ENCODE measurements around the gene SOX8. TPM values are rescaled to one million over a fixed set of nuclear protein-coding genes. Genes with fewer than 3 reads are reported as not detected.

Gene SOX8
- total RNA-seq, 1 experiment from 2014 or later, result 5.2 TPM

GRCh38 chr16:939311-939710, 42.3 kb upstream of the SOX8 start (continued):
- TF ChIP-seq CTCF (IDR thresholded peaks at IDR 0.05 in 2 of 3, conservative IDR thresholded peaks at IDR 0.05 in 1 of 3; ENCODE audit: borderline replicate concordance in 1 of 3, insufficient read depth in 1 of 3, low read depth in 2 of 3, low read length in 2 of 3), result no peak
- no peak for TF ChIP-seq ZFX (IDR thresholded peaks at IDR 0.05)
- no peak for TF ChIP-seq SP1 (IDR thresholded peaks at IDR 0.05; ENCODE audit: low read depth)
- TF ChIP-seq EGR1 (IDR thresholded peaks at IDR 0.05; ENCODE audit: low read depth), result no peak
- TF ChIP-seq TCF7L2 (IDR thresholded peaks at IDR 0.05; ENCODE audit: borderline replicate concordance, extremely low read depth, insufficient read depth, insufficient read length), result no peak
- TF ChIP-seq SRF (IDR thresholded peaks at IDR 0.05; ENCODE audit: low read depth), result no peak
- TF ChIP-seq SIN3A (IDR thresholded peaks at IDR 0.05; ENCODE audit: low read depth), result no peak

GRCh38 chr16:939941-940340, 41.6 kb upstream of the SOX8 start:
- Histone ChIP-seq H3K4me1 (ENCODE audit: control insufficient read depth in 1 of 2, insufficient read depth in 2 of 2, low read length in 2 of 2) (no peaks in the 10 kb centered on the region), H3K9me3 (ENCODE audit: control insufficient read depth in 1 of 2, insufficient read depth in 1 of 2, low read depth in 1 of 2, low read length in 2 of 2) (peaks cover 0 to 4% of the 10 kb centered on the region in 2 experiments; a peak in 2 of 4 replicates), H4K20me1 (ENCODE audit: insufficient read depth) (no peaks in the 10 kb centered on the region), H3K9me2 (ENCODE audit: insufficient read depth) (no peaks in the 10 kb centered on the region), H3K79me2 (ENCODE audit: insufficient read depth, low read length) (no peaks in the 10 kb centered on the region), H3K27ac (ENCODE audit: low read depth, low read length) (no peak overlapping the region), H3K36me3 (ENCODE audit: control insufficient read depth in 1 of 2, insufficient read depth in 2 of 2, low read length in 2 of 2) (no peaks in the 10 kb centered on the region), H3K9ac (ENCODE audit: low read length) (no peak overlapping the region), H3K27me3 (ENCODE audit: insufficient read depth, low read length) (no peaks in the 10 kb centered on the region), H3K4me3 (replicated peaks in 1 of 2; ENCODE audit: low read depth in 1 of 2, low read length in 2 of 2) (no peak overlapping the region), H3K4me2 (ENCODE audit: low read length) (no peak overlapping the region), H2AFZ (ENCODE audit: low read depth, low read length, poor library complexity, severe bottlenecking) (no peak overlapping the region)
- ATAC-seq (no peak), DNase-seq (ENCODE audit: low read depth, low spot score) (no peak)
- no peak for TF ChIP-seq YY1 (IDR thresholded peaks at IDR 0.05; ENCODE audit: extremely low read depth, insufficient replicate concordance, low read depth, low read length)
- no peak for TF ChIP-seq ZNF274 (IDR thresholded peaks at IDR 0.05; ENCODE audit: low read depth, low read length)
- TF ChIP-seq ATF3 (IDR thresholded peaks at IDR 0.05), result no peak
- TF ChIP-seq SIN3A (IDR thresholded peaks at IDR 0.05; ENCODE audit: low read depth), result no peak
- TF ChIP-seq REST (IDR thresholded peaks at IDR 0.05; ENCODE audit: low read depth), result no peak
- no peak for TF ChIP-seq FOSL1 (IDR thresholded peaks at IDR 0.05; ENCODE audit: low read depth)
- TF ChIP-seq POLR2A (IDR thresholded peaks at IDR 0.05; ENCODE audit: borderline replicate concordance, extremely low read depth, insufficient read depth, insufficient read length), result no peak
- BruUV-seq (replicated peaks), result no TSS peak
- RAD21 ChIA-PET (ENCODE audit: low non-redundant PET in 1 of 2, low total read pairs in 2 of 2, uncharacterized antibody in 2 of 2, unreplicated experiment in 2 of 2), result no interaction called here
- CTCF ChIA-PET, result no interaction called here
- intact Hi-C loops (cut with micrococcal nuclease), result no loop called here
- POLR2A ChIA-PET, result no interaction called here
